Effector memory CD4-positive, alpha-beta T cell (primary cell): Measurements from ENCODE around the gene SIK1.
"Not testable (repeated sequence)": the region's sequence is repeated elsewhere in the genome, so short reads cannot be mapped to it uniquely, and the experiment has no call there.

Source experiments
- DNase-seq, 3 donors: peaks; one replicate each; pipeline ENCODE4 v3.0.0-alpha.2; 2020
- H3K27ac ChIP-seq: 2 replicates; pipeline ENCODE4 v1.7.0; 2013; ENCODE audit warnings: mild to moderate bottlenecking, low read length, moderate library complexity; ENCODE audit not compliant: insufficient read depth, poor library complexity, severe bottlenecking
- H3K27me3 ChIP-seq: replicated peaks from 2 replicates; pipeline ENCODE4 v1.7.0; 2013; ENCODE audit warnings: mild to moderate bottlenecking, low read length; ENCODE audit not compliant: insufficient read depth, control insufficient read depth, poor library complexity, severe bottlenecking
- H3K36me3 ChIP-seq: 2 replicates; pipeline ENCODE4 v1.7.0; 2013; ENCODE audit warnings: mild to moderate bottlenecking, low read length, moderate library complexity; ENCODE audit not compliant: control insufficient read depth, insufficient read depth
- H3K4me1 ChIP-seq: 2 replicates; pipeline ENCODE4 v1.7.0; 2013; ENCODE audit warnings: low read length, mild to moderate bottlenecking; ENCODE audit not compliant: control insufficient read depth, insufficient read depth, poor library complexity, severe bottlenecking
- H3K4me3 ChIP-seq: 2 replicates; pipeline ENCODE4 v1.7.0; 2013; ENCODE audit warnings: low read length, low read depth, mild to moderate bottlenecking; ENCODE audit not compliant: insufficient read depth, poor library complexity, severe bottlenecking
- H3K9me3 ChIP-seq: 2 replicates; pipeline ENCODE4 v1.7.0; 2013; ENCODE audit warnings: mild to moderate bottlenecking, low read length, moderate library complexity; ENCODE audit not compliant: control insufficient read depth
- total RNA-seq, 3 donors: gene quantifications; one replicate each; lab custom pipeline; 2026; lab: John Stamatoyannopoulos, UW

SIK1 gene
- total RNA-seq = 1.0 to 7.4 (median 6.6) reads per million in 3 donors

DNA sequence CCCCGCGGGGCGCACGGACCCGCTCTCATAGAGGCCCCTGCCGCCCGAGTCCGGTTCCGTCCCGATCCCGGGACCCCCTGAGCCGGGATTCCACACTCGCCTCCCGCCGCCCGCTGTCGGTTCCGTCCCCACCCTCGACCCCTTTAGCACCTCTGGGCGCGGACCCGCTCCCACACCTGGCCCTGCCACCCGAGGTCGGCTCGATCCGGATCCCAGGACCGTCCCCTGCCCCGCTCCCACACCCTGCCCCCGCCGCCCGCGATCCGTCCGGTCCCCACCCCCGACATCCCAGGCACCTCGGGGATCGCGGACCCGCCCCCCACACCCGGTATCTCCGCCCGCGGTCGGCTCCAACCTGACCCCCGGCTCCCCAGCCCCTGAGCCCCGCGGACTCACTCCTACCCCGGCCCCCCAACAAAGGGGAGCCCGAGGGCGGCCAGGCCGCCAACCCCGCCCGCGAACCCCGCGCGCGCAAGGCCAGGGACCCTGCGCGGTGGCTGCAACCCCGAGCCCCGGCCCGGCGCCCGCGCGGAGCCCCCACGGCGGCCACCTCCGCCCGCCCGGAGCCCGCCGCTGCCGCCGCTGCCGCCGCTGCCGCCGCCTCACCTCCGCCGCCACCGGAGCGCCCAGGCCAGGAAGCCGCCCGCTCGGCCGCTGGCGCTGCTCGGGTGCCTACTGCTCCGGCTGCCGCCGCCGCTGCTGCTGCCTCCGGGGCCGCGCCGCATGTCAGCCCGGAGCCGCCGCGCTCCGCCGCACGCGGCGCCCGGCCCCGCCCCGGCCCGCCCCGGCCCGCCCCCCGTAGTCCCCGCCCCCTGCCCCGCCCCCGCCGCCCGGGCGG lies at the start of gene SIK1:
SIK1 (minus strand) TSS at position 728 of the 838 bp plus-strand sequence. CDS start 953 bp downstream, outside the sequence.
- not testable (repeated sequence) for H3K27me3 ChIP-seq, DNase-seq

DNA sequence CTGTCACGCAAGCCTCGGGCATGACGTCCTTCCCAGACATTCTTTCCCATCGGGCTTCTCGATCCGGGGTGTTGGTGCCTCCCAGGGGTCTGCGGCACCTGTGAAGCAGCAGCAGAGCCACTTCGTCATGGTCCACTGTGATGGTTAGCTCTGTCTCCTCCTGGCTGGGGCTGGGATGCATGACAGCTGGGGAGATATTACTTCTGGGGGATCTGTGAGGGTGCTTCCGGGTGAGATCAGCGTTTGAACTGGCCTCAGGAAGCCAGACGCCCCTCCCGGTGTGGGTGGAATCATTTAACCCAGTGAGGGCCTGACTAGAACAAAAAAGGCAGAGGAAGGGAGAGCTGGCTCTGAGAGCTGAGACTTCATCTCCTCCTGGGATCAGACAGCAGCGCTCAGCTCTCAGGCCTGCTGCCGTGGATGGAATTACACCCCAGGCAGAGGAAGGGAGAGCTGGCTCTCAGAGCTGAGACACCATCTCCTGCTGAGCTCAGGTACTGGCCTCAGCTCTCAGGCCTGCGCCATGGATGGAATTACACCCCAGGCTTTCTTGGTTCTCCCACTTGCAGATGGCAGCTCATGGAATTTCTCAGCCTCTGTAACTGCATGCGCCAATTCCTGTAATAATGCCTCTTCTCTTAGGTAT lies 44.8 kb upstream of the SIK1 start:
- not testable (repeated sequence) for H3K36me3 ChIP-seq, H3K4me3 ChIP-seq, H3K4me1 ChIP-seq, H3K27ac ChIP-seq, H3K9me3 ChIP-seq, H3K27me3 ChIP-seq, DNase-seq

More for the DNA sequence above, at the start of gene SIK1:
- H3K36me3 ChIP-seq, H3K27ac ChIP-seq, H3K4me1 ChIP-seq, H3K9me3 ChIP-seq, H3K4me3 ChIP-seq: not testable (repeated sequence)

DNA sequence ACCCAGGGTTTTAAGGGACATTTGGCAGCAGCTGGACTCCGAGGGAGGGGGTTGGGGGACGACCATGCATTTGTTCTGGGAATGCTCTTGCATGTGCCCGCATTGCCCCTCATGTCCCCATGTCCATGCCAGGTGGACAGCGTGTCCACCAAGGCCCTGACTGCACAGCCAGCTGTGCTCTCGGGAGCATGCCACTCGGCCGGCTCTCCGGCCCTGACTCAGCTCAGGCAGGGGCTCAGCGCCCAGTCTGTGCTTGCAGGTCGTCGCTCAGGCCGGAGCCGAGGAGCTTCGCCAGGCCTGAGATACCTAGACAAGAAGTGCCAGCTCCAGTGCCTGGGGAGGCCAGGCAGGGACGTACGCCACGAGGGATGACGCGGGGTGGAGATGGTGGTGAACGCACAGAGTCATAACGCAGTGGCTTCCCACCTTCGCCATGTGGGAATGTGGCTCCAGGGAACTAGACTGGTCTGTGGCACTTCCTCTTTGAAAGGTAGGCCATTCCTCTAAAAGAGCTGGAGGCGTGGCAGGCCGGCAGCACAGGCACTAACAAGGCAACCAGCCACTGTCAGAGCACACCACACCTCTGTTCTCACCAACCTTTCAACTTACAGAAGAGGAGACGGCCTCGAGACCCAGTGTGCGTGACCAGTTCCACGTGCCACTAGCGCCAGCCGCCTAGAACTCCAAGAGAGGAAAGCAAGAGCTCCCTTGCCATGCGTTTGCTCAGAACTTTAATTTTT lies 43.0 kb upstream of the SIK1 start:
- not testable (repeated sequence) for H3K27me3 ChIP-seq, H3K36me3 ChIP-seq, H3K4me3 ChIP-seq, DNase-seq, H3K9me3 ChIP-seq, H3K4me1 ChIP-seq, H3K27ac ChIP-seq

DNA sequence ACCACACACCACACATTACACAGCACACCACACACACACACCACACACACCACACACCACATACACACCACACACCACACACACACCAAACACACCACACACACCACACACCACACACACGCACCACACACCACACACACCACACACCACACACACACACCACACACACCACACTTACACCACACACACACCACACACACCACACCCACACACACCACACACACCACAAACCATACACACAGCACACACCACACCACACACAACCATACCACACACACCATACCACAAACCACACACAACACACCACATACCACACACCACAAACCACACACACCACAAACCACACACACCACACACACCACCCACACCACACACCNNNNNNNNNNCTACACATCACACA lies 40.9 kb upstream of the SIK1 start:
- Histone ChIP-seq H3K27ac (no peak overlapping the region), H3K36me3 (no peaks in the 10 kb centered on the region), H3K4me1 (no peaks in the 10 kb centered on the region), H3K27me3 (no peaks in the 10 kb centered on the region), H3K9me3 (no peaks in the 10 kb centered on the region), H3K4me3 (no peak overlapping the region)
- no peak for DNase-seq

DNA sequence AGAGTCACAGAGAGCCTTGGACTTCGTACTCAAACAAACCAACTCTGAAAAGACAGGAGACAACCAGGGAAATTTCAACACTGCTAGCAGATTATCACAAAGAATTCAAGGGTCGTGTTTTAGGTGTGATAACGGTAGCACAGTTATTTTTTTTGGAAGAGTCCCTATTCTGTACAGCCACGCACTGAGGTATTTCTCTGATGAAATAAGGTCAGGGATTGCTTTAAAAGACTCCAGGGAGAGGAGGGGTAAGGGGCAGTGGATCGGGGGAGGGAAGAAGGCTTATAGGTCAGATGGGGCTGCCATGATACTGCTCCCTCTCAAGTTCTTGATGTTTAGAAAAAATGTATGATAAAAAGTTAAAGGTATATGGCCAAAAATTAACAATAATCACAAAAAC lies 38.2 kb upstream of the SIK1 start:
- H3K27me3 ChIP-seq, H3K36me3 ChIP-seq, DNase-seq, H3K4me3 ChIP-seq, H3K27ac ChIP-seq, H3K4me1 ChIP-seq, H3K9me3 ChIP-seq: not testable (repeated sequence)

DNA sequence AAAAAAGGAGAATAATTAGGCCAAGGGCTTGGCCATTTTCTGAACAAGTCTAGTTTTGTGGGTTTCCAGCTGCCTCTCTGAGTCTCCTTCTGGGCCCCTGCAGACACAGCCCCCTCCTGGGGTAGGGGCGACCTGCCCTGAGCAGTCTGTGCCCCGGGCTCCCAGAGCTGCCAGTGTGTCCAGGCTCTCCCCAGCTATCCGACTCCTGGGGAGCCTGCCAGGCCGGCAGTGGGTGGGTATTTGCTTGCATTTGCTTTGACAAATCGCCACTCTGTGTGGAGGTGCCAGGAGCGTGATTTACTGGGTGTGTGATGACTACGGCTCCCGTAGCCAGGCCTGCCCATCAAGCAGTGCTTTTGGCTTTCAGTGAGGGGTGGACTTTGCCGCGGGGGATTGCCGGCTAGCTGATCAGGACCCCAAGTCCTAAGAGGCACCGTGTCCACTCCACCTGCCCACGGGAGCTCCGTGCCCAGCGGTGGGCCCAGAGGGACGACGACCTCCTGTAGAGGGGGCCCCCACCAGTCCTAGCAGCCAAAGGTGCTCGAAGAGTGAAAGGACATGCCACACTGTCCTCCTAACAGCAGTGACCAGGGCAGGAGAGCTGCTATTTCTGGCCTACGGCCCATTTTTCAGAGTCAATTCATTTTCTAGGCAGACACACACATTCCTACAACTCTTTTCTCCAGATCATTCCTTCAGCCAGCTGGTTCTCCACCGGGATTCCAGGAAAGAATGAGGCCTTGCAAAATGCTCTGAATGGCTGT lies 36.7 kb upstream of the SIK1 start:
- not testable (repeated sequence) for H3K4me3 ChIP-seq, H3K27me3 ChIP-seq, H3K4me1 ChIP-seq, H3K36me3 ChIP-seq, H3K9me3 ChIP-seq, DNase-seq, H3K27ac ChIP-seq

DNA sequence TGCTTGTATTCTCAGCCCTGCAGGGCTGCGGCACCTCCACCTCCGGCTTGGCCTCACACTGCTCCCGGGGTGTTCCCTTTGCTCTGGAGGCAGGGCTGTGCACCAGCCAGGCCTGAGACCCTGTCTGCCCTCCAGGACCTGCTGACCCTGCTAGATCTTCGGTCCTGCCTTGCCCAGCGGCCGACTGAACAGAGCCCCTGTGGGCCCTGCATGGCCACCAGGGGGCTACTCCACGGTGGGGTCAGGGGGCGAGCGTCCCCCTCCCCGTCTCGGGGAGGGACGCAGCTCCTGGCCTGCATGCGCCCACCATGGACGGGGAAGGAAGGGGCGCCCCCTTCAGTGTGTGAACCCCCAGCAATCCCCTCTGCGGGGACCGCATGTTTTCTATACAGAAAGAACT lies 36.0 kb upstream of the SIK1 start:
- not testable (repeated sequence) for H3K27me3 ChIP-seq, H3K4me1 ChIP-seq, H3K4me3 ChIP-seq, H3K36me3 ChIP-seq, H3K27ac ChIP-seq, H3K9me3 ChIP-seq, DNase-seq

DNA sequence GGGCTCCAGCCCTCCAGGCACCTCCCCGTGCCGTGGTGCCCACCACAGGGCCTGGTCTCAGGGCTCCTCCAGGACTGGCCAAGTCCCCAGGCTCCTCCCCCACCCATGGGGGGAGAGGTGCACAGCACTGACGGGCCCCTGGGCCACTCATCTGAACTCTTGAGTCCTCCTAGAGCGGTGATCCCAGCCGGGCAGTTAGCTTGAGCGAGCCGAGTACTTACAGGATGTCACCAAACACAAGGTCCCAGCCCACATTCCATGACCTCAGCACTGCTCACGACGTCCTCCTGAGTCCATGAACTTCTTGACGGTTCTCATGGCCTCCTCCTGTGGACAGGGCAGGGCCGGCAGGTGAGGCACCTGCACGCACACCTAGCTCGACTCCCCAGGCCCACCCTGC lies 33.5 kb upstream of the SIK1 start:
- not testable (repeated sequence) for DNase-seq, H3K4me1 ChIP-seq, H3K27ac ChIP-seq, H3K4me3 ChIP-seq, H3K9me3 ChIP-seq, H3K27me3 ChIP-seq, H3K36me3 ChIP-seq

DNA sequence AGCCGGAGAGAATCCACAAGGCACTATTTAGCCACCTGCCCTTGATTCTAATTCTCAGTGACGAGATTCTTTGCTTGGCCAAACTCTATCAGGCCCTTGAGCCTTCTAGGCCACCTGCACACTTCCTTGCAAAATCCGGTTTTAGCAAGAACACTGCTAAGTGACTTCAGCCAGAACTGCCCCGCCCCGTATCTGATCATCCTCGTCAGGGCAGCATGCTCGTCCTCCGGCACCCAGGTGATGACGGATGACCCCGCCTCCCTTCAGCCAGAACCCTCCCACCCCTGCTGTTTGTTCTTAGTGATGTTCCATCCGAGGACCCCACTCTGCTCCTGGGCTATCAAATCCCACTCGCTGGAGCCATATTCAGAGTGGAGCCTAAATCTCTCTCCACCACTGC lies 32.1 kb upstream of the SIK1 start:
- not testable (repeated sequence) for H3K4me1 ChIP-seq, H3K27ac ChIP-seq, H3K36me3 ChIP-seq, DNase-seq, H3K9me3 ChIP-seq, H3K4me3 ChIP-seq, H3K27me3 ChIP-seq
